ENCODE results near the gene M6PR.

The M6PR gene

DNA sequence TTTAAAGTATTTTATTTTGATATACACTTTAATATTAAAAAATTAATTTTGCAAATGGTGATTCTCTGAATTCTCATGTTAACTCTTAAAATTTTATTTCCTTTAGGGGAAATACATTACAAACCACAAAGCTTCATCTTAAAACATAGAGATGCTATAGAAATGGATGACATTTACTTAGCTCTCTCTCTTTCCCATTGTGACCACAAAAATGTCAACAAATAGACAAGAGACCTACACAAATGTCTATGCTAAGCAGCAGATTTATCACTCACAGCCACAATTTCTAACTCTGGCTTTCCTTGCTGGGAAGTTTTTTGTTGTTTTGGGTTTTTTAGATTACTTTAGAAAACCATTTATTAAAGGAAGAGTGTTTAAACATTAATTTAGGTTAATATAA lies 55.1 kb downstream of the M6PR start:
- DNase-seq (ENCODE audit: low read depth) = no peak
- TF ChIP-seq, protein P1, sequence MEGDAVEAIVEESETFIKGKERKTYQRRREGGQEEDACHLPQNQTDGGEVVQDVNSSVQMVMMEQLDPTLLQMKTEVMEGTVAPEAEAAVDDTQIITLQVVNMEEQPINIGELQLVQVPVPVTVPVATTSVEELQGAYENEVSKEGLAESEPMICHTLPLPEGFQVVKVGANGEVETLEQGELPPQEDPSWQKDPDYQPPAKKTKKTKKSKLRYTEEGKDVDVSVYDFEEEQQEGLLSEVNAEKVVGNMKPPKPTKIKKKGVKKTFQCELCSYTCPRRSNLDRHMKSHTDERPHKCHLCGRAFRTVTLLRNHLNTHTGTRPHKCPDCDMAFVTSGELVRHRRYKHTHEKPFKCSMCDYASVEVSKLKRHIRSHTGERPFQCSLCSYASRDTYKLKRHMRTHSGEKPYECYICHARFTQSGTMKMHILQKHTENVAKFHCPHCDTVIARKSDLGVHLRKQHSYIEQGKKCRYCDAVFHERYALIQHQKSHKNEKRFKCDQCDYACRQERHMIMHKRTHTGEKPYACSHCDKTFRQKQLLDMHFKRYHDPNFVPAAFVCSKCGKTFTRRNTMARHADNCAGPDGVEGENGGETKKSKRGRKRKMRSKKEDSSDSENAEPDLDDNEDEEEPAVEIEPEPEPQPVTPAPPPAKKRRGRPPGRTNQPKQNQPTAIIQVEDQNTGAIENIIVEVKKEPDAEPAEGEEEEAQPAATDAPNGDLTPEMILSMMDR (conservative IDR thresholded peaks at IDR 0.05; ENCODE audit: control insufficient read depth, insufficient read depth, low read depth, low read length) = no peak
- H3K4me3 ChIP-seq (ENCODE audit: control insufficient read depth, low read depth, low read length) = no peak overlapping the region

DNA sequence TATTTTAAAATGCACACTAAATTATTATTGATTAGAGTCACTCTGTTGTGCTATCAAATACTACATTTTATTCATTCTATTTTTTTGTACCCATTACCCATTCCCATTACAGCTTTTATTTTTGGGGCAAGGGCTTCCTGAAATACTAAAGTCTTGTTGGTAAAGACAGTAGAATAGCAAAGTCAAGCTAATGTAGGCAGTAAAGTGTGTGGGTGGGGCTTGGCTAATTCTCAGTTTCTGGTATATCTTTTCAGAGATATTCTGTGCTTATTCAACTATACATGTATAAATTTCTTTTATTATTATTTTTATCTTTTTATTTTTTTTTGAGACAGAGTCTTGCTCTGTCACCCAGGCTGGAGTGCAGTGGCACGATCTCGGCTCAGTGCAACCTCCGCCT lies 57.5 kb downstream of the M6PR start:
- H3K4me3 ChIP-seq (ENCODE audit: control insufficient read depth, low read depth, low read length) = no peak overlapping the region
- no peak for DNase-seq (ENCODE audit: low read depth)
- TF ChIP-seq, protein P1 (conservative IDR thresholded peaks at IDR 0.05; ENCODE audit: control insufficient read depth, insufficient read depth, low read depth, low read length) = no peak
